ENCODE measurements around the gene CAPN13.

DNA sequence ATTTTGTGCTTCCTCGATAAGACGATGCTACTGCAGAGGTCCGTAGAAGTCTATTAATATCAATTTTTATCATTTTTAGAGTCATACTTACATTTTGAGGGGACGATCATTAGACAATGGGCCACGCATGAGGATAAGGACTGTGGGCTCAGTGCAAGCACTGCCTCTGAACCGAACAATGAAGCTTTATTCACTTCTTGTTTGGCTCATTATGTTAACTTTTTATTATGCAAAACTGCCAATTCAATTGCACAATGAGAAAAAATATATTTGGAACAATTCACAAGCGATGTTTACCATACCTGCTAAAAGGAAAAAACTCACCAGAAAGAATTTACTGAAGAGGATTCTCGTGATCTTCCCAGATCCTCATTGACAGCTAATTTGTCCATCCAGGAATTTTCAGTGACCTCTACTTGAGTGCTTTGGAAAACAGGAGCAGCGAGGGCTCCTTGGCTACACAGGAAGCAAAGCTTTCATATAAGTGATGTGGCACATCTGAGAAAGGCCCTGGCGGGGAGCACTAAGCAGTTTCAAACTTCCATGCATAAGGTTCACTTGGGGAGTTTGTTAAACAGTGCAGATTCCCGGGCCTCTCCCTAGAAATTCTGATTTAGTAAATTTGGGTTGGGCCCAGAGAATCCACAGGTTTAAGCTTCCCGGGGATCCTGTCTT lies 13.3 kb upstream of the CAPN13 start:
- no peak for TF ChIP-seq GATA2 (IDR thresholded peaks at IDR 0.05; ENCODE audit: low read depth, low read length)
- TF ChIP-seq GATA3 (IDR thresholded peaks at IDR 0.05; ENCODE audit: low read depth, low read length), result no peak

Measured in SH-SY5Y (cell line).